ENCODE results near the gene NAT9. TPM values are rescaled to one million over a fixed set of nuclear protein-coding genes. Genes with fewer than 3 reads are reported as not detected.

The NAT9 gene
- total and polyA plus RNA-seq, 2 of the 4 experiments (the other 2 are of a cell fraction), result 48.9 to 62.0 TPM

DNA sequence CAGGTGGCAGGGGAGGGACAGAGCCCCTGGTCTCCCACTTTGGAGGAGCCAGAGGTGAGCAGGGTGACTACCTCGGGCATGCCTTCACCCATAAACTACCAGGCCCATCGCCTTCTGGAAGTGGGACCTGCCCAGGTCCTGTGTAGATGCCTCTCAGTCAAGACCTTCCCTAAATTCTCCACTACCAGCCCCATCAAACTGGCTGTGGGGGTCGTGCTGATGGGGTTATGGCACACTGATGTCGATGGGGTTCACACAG, 44.9 kb downstream of the NAT9 start:
- Histone ChIP-seq H3K79me1 (ENCODE audit: low read depth in 1 of 2, low read length in 2 of 2) (no peaks in the 10 kb centered on the region), H2BK5ac (ENCODE audit: low read depth, low read length, poor library complexity, severe bottlenecking) (no peak overlapping the region), H3K4ac (ENCODE audit: low read depth, low read length) (no peak overlapping the region), H4K8ac (ENCODE audit: low read depth in 2 of 2, low read length in 2 of 2) (no peak overlapping the region), H3K14ac (replicated peaks; ENCODE audit: low read depth, low read length) (no peak overlapping the region), H3K4me1 (ENCODE audit: control insufficient read depth, insufficient read depth, low read length) (no peaks in the 10 kb centered on the region; the same call in 1 of the 2 replicates), H3K27ac (ENCODE audit: insufficient read depth, low read length) (no peak overlapping the region), H2AK9ac (replicated peaks; ENCODE audit: low read depth, low read length, poor library complexity) (no peak overlapping the region), H3K9me3 (ENCODE audit: control insufficient read depth, insufficient read depth, low read length) (peaks cover 3% of the 10 kb centered on the region; the same call in 1 of the 2 replicates), H2AK5ac (ENCODE audit: low read depth, low read length) (no peak overlapping the region), H2BK120ac (ENCODE audit: low read depth, low read length) (no peak overlapping the region), H3K9ac (ENCODE audit: low read depth, low read length) (no peak overlapping the region), H3K23ac (ENCODE audit: low read depth, low read length) (no peak overlapping the region), H4K91ac (ENCODE audit: insufficient read depth, low read depth, low read length) (no peak overlapping the region), H3K18ac (ENCODE audit: low read depth, low read length) (no peak overlapping the region), H4K5ac (ENCODE audit: low read depth, low read length) (no peak overlapping the region), H3K36me3 (ENCODE audit: control insufficient read depth, insufficient read depth, low read length) (no peaks in the 10 kb centered on the region), H3K56ac (ENCODE audit: extremely low read depth, insufficient read depth, low read length) (no peak overlapping the region), H3K4me2 (ENCODE audit: low read depth, low read length) (no peak overlapping the region), H2AFZ (replicated peaks; ENCODE audit: low read length, poor library complexity) (no peak overlapping the region), H3K4me3 (ENCODE audit: insufficient read depth, low read depth, low read length) (no peak overlapping the region), H2BK15ac (ENCODE audit: low read depth, low read length) (no peak overlapping the region), H2BK20ac (ENCODE audit: low read depth, low read length) (no peak overlapping the region), H3K9me1 (ENCODE audit: insufficient read depth, low read length) (no peaks in the 10 kb centered on the region), H4K20me1 (ENCODE audit: insufficient read depth, low read length) (no peaks in the 10 kb centered on the region), H3K27me3 (ENCODE audit: control insufficient read depth, insufficient read depth, low read length) (peaks cover 15% of the 10 kb centered on the region; the same call in 1 of the 2 replicates)
- no peak for DNase-seq
- in situ Hi-C loops (cut with MboI; ENCODE audit: low sequenced_read_pairs), result no loop called here
- no TSS peak for BruUV-seq (replicated peaks)
- intact Hi-C loops (cut with micrococcal nuclease), result no loop called here
- POLR2A ChIA-PET (ENCODE audit: unreplicated experiment), result no interaction called here
- no peak for TF ChIP-seq SMC3 (IDR thresholded peaks at IDR 0.05; ENCODE audit: low read depth, low read length)
- TF ChIP-seq CHD1 (IDR thresholded peaks at IDR 0.05; ENCODE audit: low read depth, low read length), result no peak
- no peak for TF ChIP-seq RFX5 (IDR thresholded peaks at IDR 0.05; ENCODE audit: low read depth, low read length)
- no peak for TF ChIP-seq NFE2L2 (IDR thresholded peaks at IDR 0.05; ENCODE audit: low read depth, low read length)
- TF ChIP-seq RAD21 (IDR thresholded peaks at IDR 0.05; ENCODE audit: low read length), result no peak
- TF ChIP-seq, protein P1, sequence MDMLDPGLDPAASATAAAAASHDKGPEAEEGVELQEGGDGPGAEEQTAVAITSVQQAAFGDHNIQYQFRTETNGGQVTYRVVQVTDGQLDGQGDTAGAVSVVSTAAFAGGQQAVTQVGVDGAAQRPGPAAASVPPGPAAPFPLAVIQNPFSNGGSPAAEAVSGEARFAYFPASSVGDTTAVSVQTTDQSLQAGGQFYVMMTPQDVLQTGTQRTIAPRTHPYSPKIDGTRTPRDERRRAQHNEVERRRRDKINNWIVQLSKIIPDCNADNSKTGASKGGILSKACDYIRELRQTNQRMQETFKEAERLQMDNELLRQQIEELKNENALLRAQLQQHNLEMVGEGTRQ (IDR thresholded peaks at IDR 0.05; ENCODE audit: low read depth, low read length), result no peak
- no peak for TF ChIP-seq CEBPB (IDR thresholded peaks at IDR 0.05; ENCODE audit: low read depth, low read length)
- no peak for TF ChIP-seq BHLHE40 (IDR thresholded peaks at IDR 0.05; ENCODE audit: low read depth, low read length)
- no peak for TF ChIP-seq RCOR1 (IDR thresholded peaks at IDR 0.05; ENCODE audit: insufficient replicate concordance, low read length)
- TF ChIP-seq, protein P2, sequence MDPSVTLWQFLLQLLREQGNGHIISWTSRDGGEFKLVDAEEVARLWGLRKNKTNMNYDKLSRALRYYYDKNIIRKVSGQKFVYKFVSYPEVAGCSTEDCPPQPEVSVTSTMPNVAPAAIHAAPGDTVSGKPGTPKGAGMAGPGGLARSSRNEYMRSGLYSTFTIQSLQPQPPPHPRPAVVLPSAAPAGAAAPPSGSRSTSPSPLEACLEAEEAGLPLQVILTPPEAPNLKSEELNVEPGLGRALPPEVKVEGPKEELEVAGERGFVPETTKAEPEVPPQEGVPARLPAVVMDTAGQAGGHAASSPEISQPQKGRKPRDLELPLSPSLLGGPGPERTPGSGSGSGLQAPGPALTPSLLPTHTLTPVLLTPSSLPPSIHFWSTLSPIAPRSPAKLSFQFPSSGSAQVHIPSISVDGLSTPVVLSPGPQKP (IDR thresholded peaks at IDR 0.05; ENCODE audit: borderline replicate concordance, low read depth, low read length), result no peak
- TF ChIP-seq MXI1 (IDR thresholded peaks at IDR 0.05; ENCODE audit: borderline replicate concordance, low read depth, low read length), result no peak
- TF ChIP-seq POLR2A (IDR thresholded peaks at IDR 0.05; ENCODE audit: low read depth, low read length), result no peak
- TF ChIP-seq FOS (IDR thresholded peaks at IDR 0.05; ENCODE audit: low read depth, low read length), result no peak
- no peak for TF ChIP-seq MAZ (IDR thresholded peaks at IDR 0.05; ENCODE audit: borderline replicate concordance, low read depth, low read length)
- TF ChIP-seq, protein P3, sequence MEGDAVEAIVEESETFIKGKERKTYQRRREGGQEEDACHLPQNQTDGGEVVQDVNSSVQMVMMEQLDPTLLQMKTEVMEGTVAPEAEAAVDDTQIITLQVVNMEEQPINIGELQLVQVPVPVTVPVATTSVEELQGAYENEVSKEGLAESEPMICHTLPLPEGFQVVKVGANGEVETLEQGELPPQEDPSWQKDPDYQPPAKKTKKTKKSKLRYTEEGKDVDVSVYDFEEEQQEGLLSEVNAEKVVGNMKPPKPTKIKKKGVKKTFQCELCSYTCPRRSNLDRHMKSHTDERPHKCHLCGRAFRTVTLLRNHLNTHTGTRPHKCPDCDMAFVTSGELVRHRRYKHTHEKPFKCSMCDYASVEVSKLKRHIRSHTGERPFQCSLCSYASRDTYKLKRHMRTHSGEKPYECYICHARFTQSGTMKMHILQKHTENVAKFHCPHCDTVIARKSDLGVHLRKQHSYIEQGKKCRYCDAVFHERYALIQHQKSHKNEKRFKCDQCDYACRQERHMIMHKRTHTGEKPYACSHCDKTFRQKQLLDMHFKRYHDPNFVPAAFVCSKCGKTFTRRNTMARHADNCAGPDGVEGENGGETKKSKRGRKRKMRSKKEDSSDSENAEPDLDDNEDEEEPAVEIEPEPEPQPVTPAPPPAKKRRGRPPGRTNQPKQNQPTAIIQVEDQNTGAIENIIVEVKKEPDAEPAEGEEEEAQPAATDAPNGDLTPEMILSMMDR (conservative IDR thresholded peaks at IDR 0.05; ENCODE audit: low read depth, low read length), result no peak
- TF ChIP-seq MAFK (IDR thresholded peaks at IDR 0.05; ENCODE audit: low read depth, low read length), result no peak
- no CpG with 5 or more reads among the region's 4 CpGs for WGBS, 2 experiments (ENCODE audit: extremely low coverage in 2 of 2, insufficient read length in 1 of 2)
- dilution Hi-C loops (cut with HindIII; ENCODE audit: low sequenced_read_pairs, unreplicated experiment), result no loop called here
- ATAC-seq (ENCODE audit: low read depth), result no peak
- CTCF ChIA-PET, result no interaction called here

Data from IMR-90 (cell line).